Right lobe of liver (tissue), 4 donors: Measurements from ENCODE around the gene SYT6.

ENCODE experiments used
- POLR2A ChIP-seq: fragments of 450-650 bp; IDR thresholded peaks from one replicate; pipeline ENCODE4 v1.6.1; 2017; ENCODE audit warnings: antibody characterized with exemption, mild to moderate bottlenecking
- TF ChIP-seq, protein P1 (sequence below), 4 donors: fragments of 200-600 bp in 3 of 4; fragments of 450-650 bp in 1 of 4; IDR thresholded peaks; one replicate each; pipeline versions ENCODE4 v1.5.1 to v1.8.0; 2016 to 2022; ENCODE audit warnings: antibody characterized with exemption in 4 of 4, mild to moderate bottlenecking in 2 of 4
- donor health status: DM: no; HTN: no; CAD: no.
- donor health status: DM: no; HTN: no; CAD: no.
- donor health status: DM: no; HTN: yes; CAD: no.

DNA sequence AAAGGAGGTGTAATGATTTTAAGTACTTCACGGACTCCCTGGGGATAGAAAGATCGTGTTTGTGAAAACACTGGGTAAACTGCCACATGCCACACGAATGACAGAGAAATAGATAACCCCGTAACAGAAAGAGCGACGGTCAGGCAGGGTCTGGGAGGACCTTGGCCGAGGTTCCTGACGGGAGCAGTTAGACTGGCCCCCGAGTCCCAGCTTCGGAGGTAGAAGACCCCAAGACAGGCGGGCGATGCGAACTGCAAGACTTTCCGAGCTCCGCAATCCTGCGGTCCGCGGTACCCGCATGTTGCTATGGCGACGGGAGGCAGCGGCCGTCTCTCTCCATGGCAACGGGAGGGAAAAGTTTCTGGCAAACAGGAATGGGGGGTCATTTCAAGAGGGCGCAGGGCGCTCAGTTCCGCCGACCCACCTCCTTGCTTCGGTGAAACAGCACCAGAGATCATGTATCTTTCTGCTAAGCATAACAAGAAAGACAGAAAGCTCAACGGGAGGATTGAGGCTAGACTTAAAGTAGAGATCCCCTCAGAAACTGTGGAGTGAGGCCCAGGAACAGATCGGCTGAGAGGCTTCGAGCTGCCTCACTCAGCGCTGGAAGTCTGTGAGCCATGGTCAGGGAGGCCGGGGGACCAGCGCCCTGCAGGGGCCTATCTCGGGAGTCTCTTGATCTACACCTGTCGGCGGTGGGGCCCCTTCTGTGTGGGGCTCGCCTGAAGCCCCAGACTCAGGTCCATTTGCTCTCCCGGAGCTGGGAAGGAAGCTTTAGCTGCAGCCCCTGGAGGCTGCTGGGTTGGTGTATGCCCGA, 685 bp upstream of the SYT6 start:
- TF ChIP-seq, protein P1, sequence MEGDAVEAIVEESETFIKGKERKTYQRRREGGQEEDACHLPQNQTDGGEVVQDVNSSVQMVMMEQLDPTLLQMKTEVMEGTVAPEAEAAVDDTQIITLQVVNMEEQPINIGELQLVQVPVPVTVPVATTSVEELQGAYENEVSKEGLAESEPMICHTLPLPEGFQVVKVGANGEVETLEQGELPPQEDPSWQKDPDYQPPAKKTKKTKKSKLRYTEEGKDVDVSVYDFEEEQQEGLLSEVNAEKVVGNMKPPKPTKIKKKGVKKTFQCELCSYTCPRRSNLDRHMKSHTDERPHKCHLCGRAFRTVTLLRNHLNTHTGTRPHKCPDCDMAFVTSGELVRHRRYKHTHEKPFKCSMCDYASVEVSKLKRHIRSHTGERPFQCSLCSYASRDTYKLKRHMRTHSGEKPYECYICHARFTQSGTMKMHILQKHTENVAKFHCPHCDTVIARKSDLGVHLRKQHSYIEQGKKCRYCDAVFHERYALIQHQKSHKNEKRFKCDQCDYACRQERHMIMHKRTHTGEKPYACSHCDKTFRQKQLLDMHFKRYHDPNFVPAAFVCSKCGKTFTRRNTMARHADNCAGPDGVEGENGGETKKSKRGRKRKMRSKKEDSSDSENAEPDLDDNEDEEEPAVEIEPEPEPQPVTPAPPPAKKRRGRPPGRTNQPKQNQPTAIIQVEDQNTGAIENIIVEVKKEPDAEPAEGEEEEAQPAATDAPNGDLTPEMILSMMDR (IDR thresholded peaks at IDR 0.05): no peak
- no peak for TF ChIP-seq POLR2A
